HEK293T (cell line): ENCODE measurements around the gene HOXD11.

ENCODE experiments used
- ARNT ChIP-seq: fragments of 450-650 bp; IDR thresholded peaks from 2 replicates; pipeline ENCODE4 v1.6.1; 2017; ENCODE audit warnings: mild to moderate bottlenecking
- BHLHE40 ChIP-seq: fragments of 450-650 bp; IDR thresholded peaks from 2 replicates; pipeline ENCODE4 v1.6.1; 2016; ENCODE audit warnings: mild to moderate bottlenecking, moderate library complexity, borderline replicate concordance
- ELF4 ChIP-seq: fragments of 450-650 bp; IDR thresholded peaks from 2 replicates; pipeline ENCODE4 v1.6.1; 2017; ENCODE audit warnings: antibody characterized with exemption
- SP1 ChIP-seq: fragments of 450-650 bp; IDR thresholded peaks from 2 replicates; pipeline ENCODE4 v1.6.1; 2017
- SUZ12 ChIP-seq: fragments of 450-650 bp; IDR thresholded peaks from 2 replicates; pipeline ENCODE4 v1.6.1; 2016; ENCODE audit warnings: mild to moderate bottlenecking
- TARDBP ChIP-seq: fragments of 450-650 bp; IDR thresholded peaks from 2 replicates; pipeline ENCODE4 v1.6.1; 2016
- TF ChIP-seq, protein P1 (sequence below): fragments of 450-650 bp; IDR thresholded peaks from 2 replicates; pipeline ENCODE4 v1.6.1; 2016

DNA sequence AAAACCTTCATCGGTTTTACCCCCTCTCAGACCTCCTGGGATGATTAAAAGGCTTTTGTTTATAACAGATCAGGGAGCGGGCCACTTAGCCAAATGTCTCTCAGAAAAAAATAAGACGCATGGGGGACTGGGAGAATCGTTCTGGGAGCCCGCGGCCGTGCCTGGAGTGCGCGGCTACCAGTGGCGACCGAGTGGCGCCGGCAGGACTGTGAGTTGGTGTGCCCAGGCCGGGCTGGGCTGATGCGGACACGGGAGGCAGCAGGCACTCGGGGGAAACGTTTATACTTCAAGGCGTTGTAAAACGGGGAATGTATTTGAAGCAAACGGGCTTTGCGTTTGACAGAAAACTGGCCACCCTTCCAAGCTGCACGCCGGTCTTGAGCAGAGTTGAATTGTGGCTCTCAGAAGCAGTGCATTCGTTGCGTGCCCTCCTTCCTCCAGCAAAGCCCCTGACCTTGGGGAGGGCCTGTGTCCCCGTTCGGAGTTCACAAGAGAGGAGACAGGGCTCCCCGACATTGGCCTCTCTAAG lies 4.8 kb downstream of the HOXD11 start:
- TF ChIP-seq, protein P1, sequence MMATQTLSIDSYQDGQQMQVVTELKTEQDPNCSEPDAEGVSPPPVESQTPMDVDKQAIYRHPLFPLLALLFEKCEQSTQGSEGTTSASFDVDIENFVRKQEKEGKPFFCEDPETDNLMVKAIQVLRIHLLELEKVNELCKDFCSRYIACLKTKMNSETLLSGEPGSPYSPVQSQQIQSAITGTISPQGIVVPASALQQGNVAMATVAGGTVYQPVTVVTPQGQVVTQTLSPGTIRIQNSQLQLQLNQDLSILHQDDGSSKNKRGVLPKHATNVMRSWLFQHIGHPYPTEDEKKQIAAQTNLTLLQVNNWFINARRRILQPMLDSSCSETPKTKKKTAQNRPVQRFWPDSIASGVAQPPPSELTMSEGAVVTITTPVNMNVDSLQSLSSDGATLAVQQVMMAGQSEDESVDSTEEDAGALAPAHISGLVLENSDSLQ, result no peak
- TF ChIP-seq SP1 (no peak), BHLHE40 (no peak), SUZ12 (no peak), TARDBP (no peak), ELF4 (no peak), ARNT (no peak)
